UCSD-AML1 (cell line): Measurements from ENCODE around the gene DPM2.
A peak's percentile ranks its signal among the peaks of the same experiment; 100 is the strongest.

Experiments
- DNase-seq: peaks from one replicate; lab custom pipeline; 2025; ENCODE audit not compliant: unreplicated experiment; lab: John Stamatoyannopoulos, UW

Gene DPM2

GRCh38 chr9:127938298-127938690, 640 bp upstream of the DPM2 start:
- no peak for DNase-seq

GRCh38 chr9:127937056-127937387, 632 bp downstream of the DPM2 start:
- no peak for DNase-seq

- no peak for DNase-seq
Observed at GRCh38 chr9:127936347-127936852, 1.3 kb downstream of the DPM2 start.

DNA sequence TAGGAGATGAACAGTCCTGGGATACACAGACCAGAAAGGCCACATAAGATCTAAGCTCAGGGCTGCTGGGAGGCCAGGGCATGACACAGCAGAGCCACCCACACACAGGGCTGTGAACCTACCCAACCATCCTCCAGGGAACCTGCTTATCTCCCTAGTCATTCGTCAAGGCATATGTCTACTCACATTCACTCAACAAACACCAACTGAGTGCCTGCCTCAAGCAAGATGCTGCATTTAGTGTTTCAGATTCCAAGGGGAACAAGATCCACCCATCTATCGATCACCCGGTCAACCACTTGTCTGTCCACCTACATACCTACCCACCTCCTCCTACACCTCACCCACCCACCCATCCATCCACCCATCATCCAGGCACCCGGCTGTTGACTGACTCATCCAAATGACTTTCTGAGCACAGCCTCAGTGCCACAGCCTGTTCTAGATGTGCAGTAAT, 1.9 kb downstream of the DPM2 start:
- peak; percentile 31 for DNase-seq

- no peak for DNase-seq
Observed at GRCh38 chr9:127934986-127935385, 2.7 kb downstream of the DPM2 start.

DNA sequence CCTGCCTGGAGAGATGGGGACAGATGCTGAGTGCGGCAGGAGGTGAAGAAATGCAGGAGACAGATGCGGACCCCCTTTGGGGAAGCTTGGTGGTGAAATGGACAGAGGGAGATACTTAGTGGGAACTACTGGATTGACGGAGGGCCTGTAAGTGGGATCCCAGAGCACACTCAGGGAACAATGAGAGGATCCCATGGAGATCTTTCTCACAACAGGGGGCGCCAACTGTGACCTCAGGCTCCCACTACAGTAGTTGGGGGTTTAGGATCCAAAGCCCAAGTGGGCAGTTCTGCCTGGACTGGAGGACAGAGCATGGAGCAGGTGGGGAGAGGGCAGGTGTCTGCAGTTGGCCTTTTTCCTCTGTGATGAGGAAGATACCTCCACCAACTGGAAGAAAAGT, 3.4 kb downstream of the DPM2 start:
- no peak for DNase-seq

- DNase-seq = no peak
Observed at GRCh38 chr9:127931092-127931881, 6.4 kb downstream of the DPM2 start.

- DNase-seq = peak; percentile 75
Observed at GRCh38 chr9:127930231-127931091, 7.2 kb downstream of the DPM2 start, which contains the start of gene PIP5KL1. TSS of gene PIP5KL1 (minus strand) at chr9:127930777. CDS start at chr9:127930752, 25 bp downstream.

DNA sequence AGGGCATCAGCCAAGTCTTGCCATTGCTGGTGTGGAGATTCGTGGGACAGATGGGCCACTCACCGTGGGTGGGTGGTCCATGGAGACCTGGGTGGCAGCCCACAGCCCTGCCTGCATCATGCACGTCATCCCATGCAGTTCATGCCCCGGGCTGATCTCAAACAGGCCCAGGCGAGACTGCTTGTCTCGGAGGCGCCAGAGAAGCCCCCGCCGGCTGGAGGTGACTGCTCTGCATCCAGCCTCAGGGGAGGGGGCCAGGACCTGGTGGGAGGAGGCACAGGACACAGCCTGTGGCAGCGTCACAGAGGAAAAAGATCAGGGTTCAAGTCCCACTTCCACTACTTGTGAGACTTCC, 8.1 kb downstream of the DPM2 start:
- DNase-seq = no peak

GRCh38 chr9:127928676-127929624, 8.7 kb downstream of the DPM2 start:
- DNase-seq = no peak

DNA sequence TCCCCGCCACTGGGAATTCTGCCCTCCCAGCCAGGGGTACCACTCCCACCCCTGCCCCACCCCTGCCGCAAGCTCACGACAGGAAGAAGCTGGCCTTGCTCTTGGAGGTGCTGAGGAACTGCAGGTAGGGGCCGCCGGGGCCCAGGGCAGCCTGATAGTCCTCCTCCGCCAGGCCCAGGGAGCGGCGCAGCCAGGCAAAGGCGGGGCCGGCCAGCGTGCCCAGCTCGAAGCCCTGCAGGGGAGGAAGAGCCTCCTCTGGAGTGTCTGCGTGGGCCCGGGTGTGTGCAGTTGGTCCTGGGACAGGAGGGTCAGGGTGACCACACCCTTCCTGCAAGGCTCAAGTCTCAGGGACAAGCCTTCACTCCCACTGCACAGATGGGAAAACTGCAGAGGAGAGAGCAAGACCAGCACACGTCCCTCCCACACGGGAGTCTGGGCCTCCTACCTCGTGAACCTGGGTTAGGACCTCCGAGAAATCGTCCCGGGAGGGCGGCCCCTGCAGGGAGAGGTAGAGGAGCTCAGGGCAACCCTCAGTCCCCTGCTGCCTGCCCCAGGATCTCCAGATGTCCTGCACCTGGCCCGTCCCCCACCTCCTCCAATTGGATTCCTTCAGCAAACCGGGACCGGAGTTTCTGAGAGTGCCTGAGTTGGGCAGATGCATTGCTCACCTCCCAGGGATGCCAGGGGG, 9.5 kb downstream of the DPM2 start:
- no peak for DNase-seq

- no peak for DNase-seq
Observed at GRCh38 chr9:127927201-127927987, 10.3 kb downstream of the DPM2 start.

GRCh38 chr9:127926906-127927200, 10.8 kb downstream of the DPM2 start:
- no peak for DNase-seq

- DNase-seq = no peak
Observed at GRCh38 chr9:127925959-127926905, 11.4 kb downstream of the DPM2 start.

DNA sequence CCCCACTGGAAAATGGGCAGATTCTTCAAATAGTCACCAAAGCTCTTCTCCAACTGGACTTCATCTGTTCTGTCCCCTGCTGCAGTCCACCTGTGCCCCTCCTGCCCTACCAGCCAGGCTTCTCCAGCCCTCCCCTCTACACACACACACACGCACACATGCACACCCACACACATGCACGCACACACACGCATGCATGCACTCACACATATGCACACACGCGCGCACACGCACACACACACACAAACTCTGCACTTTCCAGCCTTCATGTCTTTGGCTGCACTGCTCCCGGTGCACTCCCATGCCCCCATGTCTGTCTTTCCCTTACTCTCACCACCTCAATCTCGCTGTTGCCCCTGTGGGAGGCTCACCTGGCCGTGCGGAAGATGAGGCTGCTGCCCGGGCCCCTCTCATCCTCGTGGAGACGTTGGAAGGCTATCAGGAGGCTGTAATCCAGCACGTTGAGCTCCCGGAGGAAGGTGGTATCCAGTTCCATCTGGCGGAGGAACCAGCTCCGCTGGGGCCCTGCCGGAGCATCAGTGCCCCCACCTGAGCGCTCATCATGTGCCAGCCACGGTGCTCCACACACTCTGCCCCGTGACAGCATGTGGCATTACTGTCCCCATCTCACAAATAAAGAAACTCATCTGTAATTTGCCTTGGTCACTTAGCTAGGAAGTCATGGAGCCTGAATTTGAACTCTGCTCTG, 12.8 kb downstream of the DPM2 start:
- DNase-seq = no peak

GRCh38 chr9:127923771-127924170, 13.9 kb downstream of the DPM2 start:
- no peak for DNase-seq

DNA sequence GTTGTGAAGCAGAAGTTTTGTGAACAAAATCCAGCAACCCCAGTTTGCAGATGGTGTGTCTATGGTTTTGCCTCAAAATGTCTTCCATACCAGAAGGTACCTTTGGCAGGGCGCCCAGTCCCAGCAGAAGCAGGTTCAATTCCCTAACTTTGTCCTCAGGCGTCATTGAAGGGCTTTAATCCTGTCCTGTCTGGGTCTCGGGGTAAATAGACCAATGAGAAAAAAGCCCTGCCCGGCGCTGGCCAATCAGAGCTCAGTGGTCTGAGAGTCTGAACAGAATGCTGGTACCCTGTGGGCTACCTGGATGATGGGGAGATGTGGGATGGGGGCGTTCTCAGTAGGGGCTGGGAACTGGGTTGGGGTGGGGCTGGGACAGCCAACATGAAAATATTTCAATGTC, 14.6 kb downstream of the DPM2 start:
- no peak for DNase-seq

DNA sequence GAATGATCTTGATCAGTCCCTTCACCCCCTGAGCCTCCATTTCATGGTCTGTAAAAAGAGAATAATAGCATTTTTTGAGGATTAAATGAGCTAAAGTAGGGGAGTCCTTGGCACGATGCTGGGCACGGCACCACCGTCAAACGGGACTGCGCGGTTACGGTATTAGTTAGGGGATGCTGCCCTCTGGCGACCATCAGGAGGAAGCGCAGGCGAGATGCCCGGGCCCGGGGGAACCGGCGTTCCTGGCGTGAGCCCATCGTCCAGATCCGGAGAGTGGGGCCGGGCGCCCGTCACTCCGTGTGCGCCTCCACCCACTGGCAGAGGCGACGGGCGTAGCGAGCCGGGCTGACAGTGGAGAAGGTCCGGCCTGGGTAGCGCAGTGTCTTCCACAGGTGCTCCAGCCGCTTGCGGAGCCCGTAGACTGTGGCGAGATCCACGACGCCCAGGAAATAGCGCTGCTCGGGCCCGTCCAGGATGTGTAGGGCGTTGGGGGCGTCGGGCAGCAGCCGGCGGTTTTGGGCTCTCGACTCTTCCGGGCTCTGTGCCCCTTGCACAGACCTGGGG, 16.0 kb downstream of the DPM2 start:
- DNase-seq = peak; percentile 62
